Right atrium auricular region (tissue), 2 donors: Measurements from ENCODE around the gene LTBP1. TPM values are rescaled to one million over a fixed set of nuclear protein-coding genes. Genes with fewer than 3 reads are reported as not detected.

ENCODE experiments used
- DNase-seq: peaks from one replicate; pipeline ENCODE4 v3.0.0-alpha.2; 2019; ENCODE audit warnings: low spot score
- H3K27ac ChIP-seq, 2 donors: fragments of 200-600 bp; sonication (generic); 1 replicate in 1 of 2; 2 replicates in 1 of 2; pipeline ENCODE4 v1.5.1; 2016 to 2019
- H3K27me3 ChIP-seq, 2 donors: fragments of 200-600 bp; sonication (generic); one replicate each; pipeline versions ENCODE4 v1.5.1 to v1.6.0; 2017 to 2019
- H3K36me3 ChIP-seq: fragments of 200-600 bp; sonication (generic); one replicate; pipeline ENCODE4 v1.5.1; 2016
- H3K4me1 ChIP-seq, 2 donors: fragments of 200-600 bp; sonication (generic); one replicate each; pipeline versions ENCODE4 v1.5.1 to v1.6.0; 2017 to 2019
- H3K4me3 ChIP-seq, 2 donors: fragments of 200-600 bp; sonication (generic); 1 replicate in 1 of 2; 2 replicates in 1 of 2; pipeline ENCODE4 v1.5.1; 2017 to 2019; ENCODE audit warnings: mild to moderate bottlenecking in 1 of 2, moderate library complexity in 1 of 2
- H3K9me3 ChIP-seq, 2 donors: fragments of 200-600 bp; sonication (generic); one replicate each; pipeline ENCODE4 v1.5.1; 2019
- CTCF ChIP-seq, 2 donors: fragments of 200-600 bp; sonication (generic); IDR thresholded peaks; one replicate each; pipeline ENCODE4 v1.5.1; 2019; ENCODE audit warnings: antibody characterized with exemption in 2 of 2
- total RNA-seq, 2 donors: library from RNA; depleted of rRNA; stranded (reverse); fragments of >200 nt; gene quantifications; one replicate each; pipeline ENCODE4 v1.1.0, GENCODE V29; 2016

Gene LTBP1
- total RNA-seq, 2 donors from 2014 or later: 168 to 291 TPM

- H3K4me1 ChIP-seq: peaks cover 0 to 6% of the 10 kb centered on the region in 2 donors
- peaks cover 15% of the 10 kb centered on the region for H3K36me3 ChIP-seq
- no peaks in the 10 kb centered on the region for H3K27me3 ChIP-seq
- no peak for TF ChIP-seq CTCF (IDR thresholded peaks at IDR 0.05)
- H3K27ac ChIP-seq: no peak overlapping the region
- H3K9me3 ChIP-seq: no peaks in the 10 kb centered on the region
- H3K4me3 ChIP-seq: no peak overlapping the region
- no peak for DNase-seq
These were observed 290.0 kb downstream of the LTBP1 start for GRCh38 chr2:33236482-33237385.

GRCh38 chr2:33238111-33238510 is 291.4 kb downstream of the LTBP1 start:
- Histone ChIP-seq H3K4me1 (peaks cover 0 to 6% of the 10 kb centered on the region in 2 donors), H3K27me3 (no peaks in the 10 kb centered on the region), H3K27ac (no peak overlapping the region), H3K9me3 (no peaks in the 10 kb centered on the region), H3K36me3 (peaks cover 15% of the 10 kb centered on the region), H3K4me3 (no peak overlapping the region)
- TF ChIP-seq CTCF (IDR thresholded peaks at IDR 0.05): no peak
- no peak for DNase-seq

GRCh38 chr2:33240178-33240577 is 293.4 kb downstream of the LTBP1 start:
- Histone ChIP-seq H3K27ac (no peak overlapping the region), H3K4me3 (no peak overlapping the region), H3K27me3 (no peaks in the 10 kb centered on the region), H3K9me3 (no peaks in the 10 kb centered on the region), H3K36me3 (peaks cover 6% of the 10 kb centered on the region), H3K4me1 (peaks cover 0 to 6% of the 10 kb centered on the region in 2 donors)
- TF ChIP-seq CTCF (IDR thresholded peaks at IDR 0.05): no peak
- no peak for DNase-seq

GRCh38 chr2:33241072-33241471 is 294.3 kb downstream of the LTBP1 start:
- no peaks in the 10 kb centered on the region for H3K27me3 ChIP-seq
- DNase-seq: no peak
- H3K4me3 ChIP-seq: no peak overlapping the region
- H3K4me1 ChIP-seq: peaks cover 0 to 6% of the 10 kb centered on the region in 2 donors
- H3K9me3 ChIP-seq: no peaks in the 10 kb centered on the region
- TF ChIP-seq CTCF (IDR thresholded peaks at IDR 0.05): no peak
- H3K36me3 ChIP-seq: no peaks in the 10 kb centered on the region
- no peak overlapping the region for H3K27ac ChIP-seq

- Histone ChIP-seq H3K27ac (no peak overlapping the region), H3K4me3 (no peak overlapping the region), H3K4me1 (peaks cover 0 to 6% of the 10 kb centered on the region in 2 donors), H3K9me3 (no peaks in the 10 kb centered on the region), H3K27me3 (no peaks in the 10 kb centered on the region), H3K36me3 (no peaks in the 10 kb centered on the region)
- no peak for DNase-seq
- no peak for TF ChIP-seq CTCF (IDR thresholded peaks at IDR 0.05)
These were observed 294.8 kb downstream of the LTBP1 start for GRCh38 chr2:33241581-33241980.
